Measurements from ENCODE around the gene TMEM51.
A peak's percentile ranks its signal among the peaks of the same experiment; 100 is the strongest.
"Not testable (repeated sequence)": the region's sequence is repeated elsewhere in the genome, so short reads cannot be mapped to it uniquely, and the experiment has no call there.

TMEM51 gene

GRCh38 chr1:15128077-15128476 is 25.5 kb upstream of the TMEM51 start:
- Histone ChIP-seq H3K36me3 (ENCODE audit: control insufficient read depth, insufficient read depth, low read length) (no peaks in the 10 kb centered on the region), H3K27ac (ENCODE audit: low read depth, low read length) (no peak overlapping the region), H3K9ac (ENCODE audit: low read length) (no peak overlapping the region), H3K4me1 (ENCODE audit: control insufficient read depth, insufficient read depth, low read length) (peaks cover 7% of the 10 kb centered on the region; the same call in 1 of the 2 replicates), H3K9me3 (ENCODE audit: control insufficient read depth, insufficient read depth, low read depth, low read length) (peaks cover 13% of the 10 kb centered on the region), H3K4me3 (ENCODE audit: low read depth, low read length) (no peak overlapping the region), H3K27me3 (ENCODE audit: control insufficient read depth, insufficient read depth, low read length) (no peaks in the 10 kb centered on the region)

GRCh38 chr1:15128520-15129313 is 24.8 kb upstream of the TMEM51 start:
- H3K9ac ChIP-seq (ENCODE audit: low read length) = no peak overlapping the region
- H3K4me1 ChIP-seq (ENCODE audit: control insufficient read depth, insufficient read depth, low read length) = peaks cover 4% of the 10 kb centered on the region; the same call in 1 of the 2 replicates
- no peaks in the 10 kb centered on the region for H3K27me3 ChIP-seq (ENCODE audit: control insufficient read depth, insufficient read depth, low read length)
- H3K27ac ChIP-seq (ENCODE audit: low read depth, low read length) = no peak overlapping the region
- no peaks in the 10 kb centered on the region for H3K36me3 ChIP-seq (ENCODE audit: control insufficient read depth, insufficient read depth, low read length)
- no peak overlapping the region for H3K4me3 ChIP-seq (ENCODE audit: low read depth, low read length)
- H3K9me3 ChIP-seq (ENCODE audit: control insufficient read depth, insufficient read depth, low read depth, low read length) = peaks cover 13% of the 10 kb centered on the region

- no peak overlapping the region for H3K9ac ChIP-seq (ENCODE audit: low read length)
- H3K9me3 ChIP-seq (ENCODE audit: control insufficient read depth, insufficient read depth, low read depth, low read length) = peaks cover 13% of the 10 kb centered on the region
Measured at GRCh38 chr1:15129944-15130343, 23.6 kb upstream of the TMEM51 start.

GRCh38 chr1:15130607-15131006 is 22.9 kb upstream of the TMEM51 start:
- Histone ChIP-seq H3K4me3 (ENCODE audit: low read depth, low read length) (no peak overlapping the region), H3K9ac (ENCODE audit: low read length) (no peak overlapping the region), H3K27ac (ENCODE audit: low read depth, low read length) (no peak overlapping the region), H3K27me3 (ENCODE audit: control insufficient read depth, insufficient read depth, low read length) (no peaks in the 10 kb centered on the region), H3K9me3 (ENCODE audit: control insufficient read depth, insufficient read depth, low read depth, low read length) (peaks cover 13% of the 10 kb centered on the region), H3K36me3 (ENCODE audit: control insufficient read depth, insufficient read depth, low read length) (no peaks in the 10 kb centered on the region), H3K4me1 (ENCODE audit: control insufficient read depth, insufficient read depth, low read length) (peaks cover 4% of the 10 kb centered on the region; the same call in 1 of the 2 replicates)

More at GRCh38 chr1:15129944-15130343, 23.6 kb upstream of the TMEM51 start:
- Histone ChIP-seq H3K4me1 (ENCODE audit: control insufficient read depth, insufficient read depth, low read length) (peaks cover 4% of the 10 kb centered on the region; the same call in 1 of the 2 replicates), H3K36me3 (ENCODE audit: control insufficient read depth, insufficient read depth, low read length) (no peaks in the 10 kb centered on the region), H3K4me3 (ENCODE audit: low read depth, low read length) (no peak overlapping the region), H3K27ac (ENCODE audit: low read depth, low read length) (no peak overlapping the region), H3K27me3 (ENCODE audit: control insufficient read depth, insufficient read depth, low read length) (no peaks in the 10 kb centered on the region)

- no peaks in the 10 kb centered on the region for H3K36me3 ChIP-seq (ENCODE audit: control insufficient read depth, insufficient read depth, low read length)
Measured at GRCh38 chr1:15132965-15133364, 20.6 kb upstream of the TMEM51 start.

DNA sequence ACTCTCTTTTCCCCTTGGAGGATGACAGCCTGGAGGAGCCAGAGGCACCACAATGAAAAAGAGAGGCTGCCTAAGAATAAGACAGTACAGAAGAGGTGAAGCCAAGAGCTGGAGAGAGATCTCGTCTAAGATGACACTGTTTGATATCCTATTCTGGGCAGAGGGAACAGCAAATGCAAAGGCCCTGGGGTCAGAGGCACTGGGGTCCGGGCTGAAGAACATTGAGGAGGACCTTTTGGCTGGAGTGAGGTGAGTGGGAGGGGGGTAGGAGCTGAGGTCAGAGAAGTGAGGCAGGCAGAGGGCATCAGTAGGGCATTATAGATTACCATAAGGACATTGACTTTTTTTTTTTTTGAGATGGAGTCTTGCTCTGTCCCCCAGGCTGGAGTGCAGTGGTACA is 19.3 kb upstream of the TMEM51 start:
- Histone ChIP-seq H3K27me3 (ENCODE audit: control insufficient read depth, insufficient read depth, low read length) (no peaks in the 10 kb centered on the region), H3K36me3 (ENCODE audit: control insufficient read depth, insufficient read depth, low read length) (no peaks in the 10 kb centered on the region), H3K9ac (ENCODE audit: low read length) (no peak overlapping the region), H3K9me3 (ENCODE audit: control insufficient read depth, insufficient read depth, low read depth, low read length) (peaks cover 11% of the 10 kb centered on the region), H3K4me1 (ENCODE audit: control insufficient read depth, insufficient read depth, low read length) (no peaks in the 10 kb centered on the region), H3K4me3 (ENCODE audit: low read depth, low read length) (no peak overlapping the region), H3K27ac (ENCODE audit: low read depth, low read length) (no peak overlapping the region)

More at GRCh38 chr1:15132965-15133364, 20.6 kb upstream of the TMEM51 start:
- H3K4me3 ChIP-seq (ENCODE audit: low read depth, low read length) = no peak overlapping the region
- no peak overlapping the region for H3K9ac ChIP-seq (ENCODE audit: low read length)
- peaks cover 4% of the 10 kb centered on the region; the same call in 1 of the 2 replicates for H3K4me1 ChIP-seq (ENCODE audit: control insufficient read depth, insufficient read depth, low read length)
- peaks cover 13% of the 10 kb centered on the region for H3K9me3 ChIP-seq (ENCODE audit: control insufficient read depth, insufficient read depth, low read depth, low read length)
- no peaks in the 10 kb centered on the region for H3K27me3 ChIP-seq (ENCODE audit: control insufficient read depth, insufficient read depth, low read length)
- H3K27ac ChIP-seq (ENCODE audit: low read depth, low read length) = no peak overlapping the region

GRCh38 chr1:15135604-15136003 is 17.9 kb upstream of the TMEM51 start:
- H3K27me3 ChIP-seq (ENCODE audit: control insufficient read depth, insufficient read depth, low read length); H3K4me3 ChIP-seq (ENCODE audit: low read depth, low read length); H3K9ac ChIP-seq (ENCODE audit: low read length); H3K27ac ChIP-seq (ENCODE audit: low read depth, low read length); H3K36me3 ChIP-seq (ENCODE audit: control insufficient read depth, insufficient read depth, low read length); H3K9me3 ChIP-seq (ENCODE audit: control insufficient read depth, insufficient read depth, low read depth, low read length): not testable (repeated sequence)
- peaks cover 11% of the 10 kb centered on the region; the same call in 1 of the 2 replicates for H3K4me1 ChIP-seq (ENCODE audit: control insufficient read depth, insufficient read depth, low read length)

- Histone ChIP-seq H3K9ac (ENCODE audit: low read length) (no peak overlapping the region), H3K27me3 (ENCODE audit: control insufficient read depth, insufficient read depth, low read length) (no peaks in the 10 kb centered on the region), H3K9me3 (ENCODE audit: control insufficient read depth, insufficient read depth, low read depth, low read length) (peaks cover 2% of the 10 kb centered on the region; the same call in 1 of the 2 replicates), H3K36me3 (ENCODE audit: control insufficient read depth, insufficient read depth, low read length) (no peaks in the 10 kb centered on the region), H3K4me3 (ENCODE audit: low read depth, low read length) (no peak overlapping the region), H3K4me1 (ENCODE audit: control insufficient read depth, insufficient read depth, low read length) (peaks cover 14% of the 10 kb centered on the region; the same call in 1 of the 2 replicates), H3K27ac (ENCODE audit: low read depth, low read length) (no peak overlapping the region)
Measured at GRCh38 chr1:15137809-15138208, 15.7 kb upstream of the TMEM51 start.

- Histone ChIP-seq H3K27ac (ENCODE audit: low read depth, low read length) (peak overlapping the region; percentile 13; the same call in 1 of the 2 replicates), H3K9me3 (ENCODE audit: control insufficient read depth, insufficient read depth, low read depth, low read length) (peaks cover 2% of the 10 kb centered on the region; the same call in 1 of the 2 replicates), H3K27me3 (ENCODE audit: control insufficient read depth, insufficient read depth, low read length) (no peaks in the 10 kb centered on the region), H3K9ac (ENCODE audit: low read length) (peak overlapping the region; percentile 55), H3K4me3 (ENCODE audit: low read depth, low read length) (no peak overlapping the region; the same call in 1 of the 2 replicates), H3K36me3 (ENCODE audit: control insufficient read depth, insufficient read depth, low read length) (no peaks in the 10 kb centered on the region), H3K4me1 (ENCODE audit: control insufficient read depth, insufficient read depth, low read length) (peaks cover 14% of the 10 kb centered on the region; the same call in 1 of the 2 replicates)
Measured at GRCh38 chr1:15139654-15140350, 13.7 kb upstream of the TMEM51 start.

DNA sequence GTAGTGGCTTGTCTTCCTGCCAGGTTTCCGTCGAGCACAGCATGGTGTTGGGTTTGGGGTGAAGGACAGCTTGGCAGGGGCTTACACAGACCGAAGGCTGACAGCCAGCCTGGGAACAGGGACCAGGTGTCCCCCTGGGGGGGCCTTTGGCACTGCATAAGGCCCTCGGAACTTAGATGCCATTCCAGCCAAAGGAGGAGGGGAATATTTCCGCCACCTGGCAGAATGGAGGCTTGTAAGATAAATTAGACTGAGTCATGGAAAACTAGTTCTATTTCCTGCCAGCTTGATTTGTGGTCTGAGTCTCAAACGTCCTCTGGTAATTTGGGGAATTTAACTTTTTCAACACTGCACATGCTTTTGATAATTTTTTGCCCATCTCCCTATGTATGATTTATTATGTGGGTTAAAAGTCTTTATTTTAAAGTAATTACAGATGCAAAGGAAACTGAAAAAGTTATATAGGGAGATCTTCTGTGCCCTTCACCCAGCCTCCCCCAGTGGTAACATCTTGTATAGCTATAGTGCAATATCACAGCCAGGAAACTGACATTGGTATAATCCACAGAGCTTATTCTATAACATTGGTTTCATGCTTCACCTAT is 11.5 kb upstream of the TMEM51 start:
- Histone ChIP-seq H3K9ac (ENCODE audit: low read length) (no peak overlapping the region), H3K27ac (ENCODE audit: low read depth, low read length) (no peak overlapping the region)

More for the DNA sequence above, 11.5 kb upstream of the TMEM51 start:
- H3K27me3 ChIP-seq (ENCODE audit: control insufficient read depth, insufficient read depth, low read length) = 0 out of 2 replicates have a peak, but pooled peaks cover 3% of the 10 kb centered on the region
- no peaks in the 10 kb centered on the region for H3K36me3 ChIP-seq (ENCODE audit: control insufficient read depth, insufficient read depth, low read length)
- peaks cover 2% of the 10 kb centered on the region; the same call in 1 of the 2 replicates for H3K9me3 ChIP-seq (ENCODE audit: control insufficient read depth, insufficient read depth, low read depth, low read length)
- H3K4me3 ChIP-seq (ENCODE audit: low read depth, low read length) = no peak overlapping the region
- peaks cover 17% of the 10 kb centered on the region; the same call in 1 of the 2 replicates for H3K4me1 ChIP-seq (ENCODE audit: control insufficient read depth, insufficient read depth, low read length)
